ENCODE measurements around the gene ADGRG3. TPM values are rescaled to one million over a fixed set of nuclear protein-coding genes. Genes with fewer than 3 reads are reported as not detected.

Gene ADGRG3
- total and polyA plus RNA-seq, 2 of the 13 experiments (the other 11 are each of a cell fraction or from before 2014, with no cell fraction given) = 2.7 to 11.8 TPM

DNA sequence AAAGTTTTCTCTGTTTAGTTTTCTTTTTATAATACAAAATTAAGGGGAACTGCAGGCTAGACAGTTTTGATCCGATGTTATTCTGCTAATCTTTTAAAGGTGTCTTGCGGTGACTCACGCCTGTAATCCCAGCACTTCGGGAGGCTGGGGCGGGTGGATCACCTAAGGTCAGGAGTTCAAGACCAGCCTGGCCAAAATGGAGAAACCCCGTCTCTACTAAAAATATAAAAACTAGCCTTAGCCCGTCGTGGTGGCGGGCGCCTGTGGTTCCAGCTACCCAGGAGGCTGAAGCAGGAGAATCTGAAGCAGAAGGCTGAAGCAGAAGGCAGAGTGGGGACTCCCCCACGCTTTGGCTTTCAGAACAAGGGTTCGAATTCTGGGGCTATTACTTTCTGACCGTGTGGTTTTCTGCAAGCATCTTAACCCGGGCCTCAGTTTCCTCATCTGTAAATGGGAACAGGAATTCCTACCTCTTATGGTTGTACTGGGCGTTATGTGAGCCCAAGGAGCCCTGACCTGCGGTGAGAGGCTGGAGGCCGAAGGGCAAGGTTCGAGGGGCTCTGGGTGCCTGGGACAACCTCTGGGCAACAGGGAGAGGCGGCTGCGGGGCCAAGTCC, 66.3 kb downstream of the ADGRG3 start (continued):
- TF ChIP-seq, protein P1, sequence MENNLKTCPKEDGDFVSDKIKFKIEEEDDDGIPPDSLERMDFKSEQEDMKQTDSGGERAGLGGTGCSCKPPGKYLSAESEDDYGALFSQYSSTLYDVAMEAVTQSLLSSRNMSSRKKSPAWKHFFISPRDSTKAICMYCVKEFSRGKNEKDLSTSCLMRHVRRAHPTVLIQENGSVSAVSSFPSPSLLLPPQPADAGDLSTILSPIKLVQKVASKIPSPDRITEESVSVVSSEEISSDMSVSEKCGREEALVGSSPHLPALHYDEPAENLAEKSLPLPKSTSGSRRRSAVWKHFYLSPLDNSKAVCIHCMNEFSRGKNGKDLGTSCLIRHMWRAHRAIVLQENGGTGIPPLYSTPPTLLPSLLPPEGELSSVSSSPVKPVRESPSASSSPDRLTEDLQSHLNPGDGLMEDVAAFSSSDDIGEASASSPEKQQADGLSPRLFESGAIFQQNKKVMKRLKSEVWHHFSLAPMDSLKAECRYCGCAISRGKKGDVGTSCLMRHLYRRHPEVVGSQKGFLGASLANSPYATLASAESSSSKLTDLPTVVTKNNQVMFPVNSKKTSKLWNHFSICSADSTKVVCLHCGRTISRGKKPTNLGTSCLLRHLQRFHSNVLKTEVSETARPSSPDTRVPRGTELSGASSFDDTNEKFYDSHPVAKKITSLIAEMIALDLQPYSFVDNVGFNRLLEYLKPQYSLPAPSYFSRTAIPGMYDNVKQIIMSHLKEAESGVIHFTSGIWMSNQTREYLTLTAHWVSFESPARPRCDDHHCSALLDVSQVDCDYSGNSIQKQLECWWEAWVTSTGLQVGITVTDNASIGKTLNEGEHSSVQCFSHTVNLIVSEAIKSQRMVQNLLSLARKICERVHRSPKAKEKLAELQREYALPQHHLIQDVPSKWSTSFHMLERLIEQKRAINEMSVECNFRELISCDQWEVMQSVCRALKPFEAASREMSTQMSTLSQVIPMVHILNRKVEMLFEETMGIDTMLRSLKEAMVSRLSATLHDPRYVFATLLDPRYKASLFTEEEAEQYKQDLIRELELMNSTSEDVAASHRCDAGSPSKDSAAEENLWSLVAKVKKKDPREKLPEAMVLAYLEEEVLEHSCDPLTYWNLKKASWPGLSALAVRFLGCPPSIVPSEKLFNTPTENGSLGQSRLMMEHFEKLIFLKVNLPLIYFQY (CRISPR knock-in tag; IDR thresholded peaks at IDR 0.05; ENCODE audit: borderline replicate concordance) = no peak
- no peak for TF ChIP-seq HNRNPH1 (optimal IDR thresholded peaks at IDR 0.05; ENCODE audit: low read depth, low read length)
- TF ChIP-seq ZNF343 (CRISPR knock-in tag; IDR thresholded peaks at IDR 0.05) = no peak
- no peak for TF ChIP-seq ASH2L (IDR thresholded peaks at IDR 0.05; ENCODE audit: insufficient read length, low read depth, low read length)
- TF ChIP-seq, protein P2, sequence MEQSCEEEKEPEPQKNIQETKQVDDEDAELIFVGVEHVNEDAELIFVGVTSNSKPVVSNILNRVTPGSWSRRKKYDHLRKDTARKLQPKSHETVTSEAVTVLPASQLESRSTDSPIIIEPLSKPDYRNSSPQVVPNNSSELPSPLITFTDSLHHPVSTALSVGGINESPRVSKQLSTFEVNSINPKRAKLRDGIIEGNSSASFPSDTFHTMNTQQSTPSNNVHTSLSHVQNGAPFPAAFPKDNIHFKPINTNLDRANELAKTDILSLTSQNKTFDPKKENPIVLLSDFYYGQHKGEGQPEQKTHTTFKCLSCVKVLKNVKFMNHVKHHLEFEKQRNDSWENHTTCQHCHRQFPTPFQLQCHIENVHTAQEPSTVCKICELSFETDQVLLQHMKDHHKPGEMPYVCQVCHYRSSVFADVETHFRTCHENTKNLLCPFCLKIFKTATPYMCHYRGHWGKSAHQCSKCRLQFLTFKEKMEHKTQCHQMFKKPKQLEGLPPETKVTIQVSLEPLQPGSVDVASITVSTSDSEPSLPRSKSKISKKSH (CRISPR knock-in tag; IDR thresholded peaks at IDR 0.05; ENCODE audit: borderline replicate concordance) = 0 out of 2 replicates have a peak, but pooled peaks have one; percentile 65
- TF ChIP-seq ZSCAN30 (CRISPR knock-in tag; IDR thresholded peaks at IDR 0.05) = no peak
- no peak for TF ChIP-seq NR1H2 (CRISPR knock-in tag; IDR thresholded peaks at IDR 0.05; ENCODE audit: borderline replicate concordance, low read depth)
- no peak for TF ChIP-seq ZBTB20 (CRISPR knock-in tag; IDR thresholded peaks at IDR 0.05; ENCODE audit: borderline replicate concordance, low read depth)
- no peak for TF ChIP-seq CEBPG (CRISPR knock-in tag; IDR thresholded peaks at IDR 0.05)
- TF ChIP-seq, protein P3, sequence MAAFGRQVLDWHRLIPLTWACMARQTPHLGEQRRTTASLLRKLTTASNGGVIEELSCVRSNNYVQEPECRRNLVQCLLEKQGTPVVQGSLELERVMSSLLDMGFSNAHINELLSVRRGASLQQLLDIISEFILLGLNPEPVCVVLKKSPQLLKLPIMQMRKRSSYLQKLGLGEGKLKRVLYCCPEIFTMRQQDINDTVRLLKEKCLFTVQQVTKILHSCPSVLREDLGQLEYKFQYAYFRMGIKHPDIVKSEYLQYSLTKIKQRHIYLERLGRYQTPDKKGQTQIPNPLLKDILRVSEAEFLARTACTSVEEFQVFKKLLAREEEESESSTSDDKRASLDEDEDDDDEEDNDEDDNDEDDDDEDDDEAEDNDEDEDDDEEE (CRISPR knock-in tag; IDR thresholded peaks at IDR 0.05) = peak; percentile 79; the same call in 1 of the 2 replicates
- TF ChIP-seq NFIC (IDR thresholded peaks at IDR 0.05; ENCODE audit: low read length) = no peak
- TF ChIP-seq HOXA5 (CRISPR knock-in tag; IDR thresholded peaks at IDR 0.05) = no peak
- TF ChIP-seq SOX6 (IDR thresholded peaks at IDR 0.05) = no peak
- no peak for TF ChIP-seq SOX6 (CRISPR knock-in tag; IDR thresholded peaks at IDR 0.05)
- TF ChIP-seq ZNF563 (CRISPR knock-in tag; IDR thresholded peaks at IDR 0.05) = no peak; the same call in 1 of the 2 replicates
- TF ChIP-seq, protein P4, sequence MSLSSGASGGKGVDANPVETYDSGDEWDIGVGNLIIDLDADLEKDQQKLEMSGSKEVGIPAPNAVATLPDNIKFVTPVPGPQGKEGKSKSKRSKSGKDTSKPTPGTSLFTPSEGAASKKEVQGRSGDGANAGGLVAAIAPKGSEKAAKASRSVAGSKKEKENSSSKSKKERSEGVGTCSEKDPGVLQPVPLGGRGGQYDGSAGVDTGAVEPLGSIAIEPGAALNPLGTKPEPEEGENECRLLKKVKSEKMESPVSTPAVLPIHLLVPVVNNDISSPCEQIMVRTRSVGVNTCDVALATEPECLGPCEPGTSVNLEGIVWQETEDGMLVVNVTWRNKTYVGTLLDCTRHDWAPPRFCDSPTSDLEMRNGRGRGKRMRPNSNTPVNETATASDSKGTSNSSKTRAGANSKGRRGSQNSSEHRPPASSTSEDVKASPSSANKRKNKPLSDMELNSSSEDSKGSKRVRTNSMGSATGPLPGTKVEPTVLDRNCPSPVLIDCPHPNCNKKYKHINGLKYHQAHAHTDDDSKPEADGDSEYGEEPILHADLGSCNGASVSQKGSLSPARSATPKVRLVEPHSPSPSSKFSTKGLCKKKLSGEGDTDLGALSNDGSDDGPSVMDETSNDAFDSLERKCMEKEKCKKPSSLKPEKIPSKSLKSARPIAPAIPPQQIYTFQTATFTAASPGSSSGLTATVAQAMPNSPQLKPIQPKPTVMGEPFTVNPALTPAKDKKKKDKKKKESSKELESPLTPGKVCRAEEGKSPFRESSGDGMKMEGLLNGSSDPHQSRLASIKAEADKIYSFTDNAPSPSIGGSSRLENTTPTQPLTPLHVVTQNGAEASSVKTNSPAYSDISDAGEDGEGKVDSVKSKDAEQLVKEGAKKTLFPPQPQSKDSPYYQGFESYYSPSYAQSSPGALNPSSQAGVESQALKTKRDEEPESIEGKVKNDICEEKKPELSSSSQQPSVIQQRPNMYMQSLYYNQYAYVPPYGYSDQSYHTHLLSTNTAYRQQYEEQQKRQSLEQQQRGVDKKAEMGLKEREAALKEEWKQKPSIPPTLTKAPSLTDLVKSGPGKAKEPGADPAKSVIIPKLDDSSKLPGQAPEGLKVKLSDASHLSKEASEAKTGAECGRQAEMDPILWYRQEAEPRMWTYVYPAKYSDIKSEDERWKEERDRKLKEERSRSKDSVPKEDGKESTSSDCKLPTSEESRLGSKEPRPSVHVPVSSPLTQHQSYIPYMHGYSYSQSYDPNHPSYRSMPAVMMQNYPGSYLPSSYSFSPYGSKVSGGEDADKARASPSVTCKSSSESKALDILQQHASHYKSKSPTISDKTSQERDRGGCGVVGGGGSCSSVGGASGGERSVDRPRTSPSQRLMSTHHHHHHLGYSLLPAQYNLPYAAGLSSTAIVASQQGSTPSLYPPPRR (CRISPR knock-in tag; IDR thresholded peaks at IDR 0.05; ENCODE audit: borderline replicate concordance) = no peak
- TF ChIP-seq FOSL1 (CRISPR knock-in tag; IDR thresholded peaks at IDR 0.05; ENCODE audit: borderline replicate concordance) = no peak
- no peak for TF ChIP-seq ELF4 (CRISPR knock-in tag; IDR thresholded peaks at IDR 0.05; ENCODE audit: borderline replicate concordance)
- TF ChIP-seq DR1 (CRISPR knock-in tag; IDR thresholded peaks at IDR 0.05) = no peak

Data from HepG2 (cell line).